Left ventricle myocardium superior (tissue), 1 donor: ENCODE results near the gene OPCML. TPM values are rescaled to one million over a fixed set of nuclear protein-coding genes. Genes with fewer than 3 reads are reported as not detected.

Source experiments
- ATAC-seq: fragments of 200-7000 bp; cut with Tn5 transposase; one replicate; pipeline ENCODE4 v1.9.1; 2020; ENCODE audit warnings: mild to moderate bottlenecking, moderate library complexity
- DNase-seq: peaks from one replicate; pipeline ENCODE4 v3.0.0-alpha.2; 2020
- intact Hi-C: fragments of 100-400 bp; cut with micrococcal nuclease; formaldehyde crosslinking; loops from one replicate; pipeline ENCODE4 v1.11.0; 2022
- total RNA-seq: library from RNA; stranded (reverse); fragmentation: NEBNext Ultra II Directional; extraction: Animal tissue kit (Norgen Biotek cat#: 25700); gene quantifications from one replicate; pipeline ENCODE4 v1.2.1, GENCODE V29; 2021
- donor health status: DM: no; HTN: yes; CAD: no; lungs with severe emphysema.

The OPCML gene
- total RNA-seq, 1 donor from 2014 or later, result 0.37 TPM

- no peak for DNase-seq
- intact Hi-C loops, result no loop called here
- no peak for ATAC-seq
Observed at GRCh38 chr11:132997396-132997795, 534.9 kb downstream of the OPCML start.

- ATAC-seq, result no peak
- intact Hi-C loops, result no loop called here
- DNase-seq, result no peak
Observed at GRCh38 chr11:132994966-132995365, 537.3 kb downstream of the OPCML start.

GRCh38 chr11:132993991-132994502 lies 538.3 kb downstream of the OPCML start:
- DNase-seq (no peak), ATAC-seq (no peak)
- intact Hi-C loops, result no loop called here

- intact Hi-C loops, result no loop called here
- DNase-seq (no peak), ATAC-seq (no peak)
Observed at GRCh38 chr11:132992838-132993631, 539.3 kb downstream of the OPCML start.

- ATAC-seq, result no peak
- no peak for DNase-seq
- intact Hi-C loops, result no loop called here
Observed at GRCh38 chr11:132988411-132988810, 543.9 kb downstream of the OPCML start.

- intact Hi-C loops, result no loop called here
- DNase-seq (no peak), ATAC-seq (no peak)
Observed at GRCh38 chr11:132987936-132988335, 544.4 kb downstream of the OPCML start.

- intact Hi-C loops, result no loop called here
- ATAC-seq (no peak), DNase-seq (no peak)
Observed at GRCh38 chr11:132983641-132983978, 548.7 kb downstream of the OPCML start.

- no peak for ATAC-seq
- intact Hi-C loops, result no loop called here
- no peak for DNase-seq
Observed at GRCh38 chr11:132982772-132983640, 549.3 kb downstream of the OPCML start.

- intact Hi-C loops, result no loop called here
- no peak for ATAC-seq
- DNase-seq, result no peak
Observed at GRCh38 chr11:132981131-132981956, 551.0 kb downstream of the OPCML start.

- DNase-seq, result no peak
Observed at GRCh38 chr11:132980670-132981069, 551.6 kb downstream of the OPCML start.

GRCh38 chr11:132977746-132978145 lies 554.6 kb downstream of the OPCML start:
- ATAC-seq (no peak), DNase-seq (no peak)
- intact Hi-C loops, result no loop called here

More at GRCh38 chr11:132980670-132981069, 551.6 kb downstream of the OPCML start:
- intact Hi-C loops, result no loop called here
- ATAC-seq, result no peak

GRCh38 chr11:132977241-132977640 lies 555.1 kb downstream of the OPCML start:
- intact Hi-C loops, result no loop called here
- DNase-seq (no peak), ATAC-seq (no peak)

GRCh38 chr11:132976115-132976514 lies 556.2 kb downstream of the OPCML start:
- DNase-seq, result no peak
- ATAC-seq, result no peak
- intact Hi-C loops, result no loop called here

GRCh38 chr11:132973686-132974085 lies 558.6 kb downstream of the OPCML start:
- DNase-seq (no peak), ATAC-seq (no peak)
- intact Hi-C loops, result no loop called here

- ATAC-seq (no peak), DNase-seq (no peak)
- intact Hi-C loops, result no loop called here
Observed at GRCh38 chr11:132972565-132972964, 559.7 kb downstream of the OPCML start.

GRCh38 chr11:132971351-132971750 lies 561.0 kb downstream of the OPCML start:
- intact Hi-C loops, result no loop called here
- ATAC-seq (no peak), DNase-seq (no peak)

GRCh38 chr11:132969892-132970291 lies 562.4 kb downstream of the OPCML start:
- DNase-seq (no peak), ATAC-seq (no peak)
- intact Hi-C loops, result no loop called here

GRCh38 chr11:132962041-132962440 lies 570.3 kb downstream of the OPCML start:
- intact Hi-C loops, result no loop called here
- ATAC-seq, result no peak
- no peak for DNase-seq

- ATAC-seq, result no peak
- intact Hi-C loops, result no loop called here
- no peak for DNase-seq
Observed at GRCh38 chr11:132961453-132961852, 570.8 kb downstream of the OPCML start.
